ENCODE data around the gene USP24. TPM values are rescaled to one million over a fixed set of nuclear protein-coding genes. Genes with fewer than 3 reads are reported as not detected.

The USP24 gene
- total RNA-seq, 1 donor from 2014 or later = 30.8 TPM

GRCh38 chr1:55065648-55066047 lies 149.5 kb downstream of the USP24 start:
- no peaks in the 10 kb centered on the region for H3K79me2 ChIP-seq (ENCODE audit: insufficient read depth, low read length)
- H3K9ac ChIP-seq (ENCODE audit: low read length) = no peak overlapping the region
- H3K9me3 ChIP-seq (ENCODE audit: insufficient read depth, low read depth, low read length) = no peaks in the 10 kb centered on the region
- Mint-ChIP-seq H3K27me3 (ENCODE audit: low read depth, unreplicated experiment) (peaks cover 6% of the 10 kb centered on the region), H3K27ac (ENCODE audit: unreplicated experiment) (no peak overlapping the region), H3K9me3 (ENCODE audit: unreplicated experiment) (no peaks in the 10 kb centered on the region), H3K4me1 (ENCODE audit: low read depth, unreplicated experiment) (no peaks in the 10 kb centered on the region), H3K4me3 (ENCODE audit: unreplicated experiment) (no peak overlapping the region), H3K36me3 (ENCODE audit: low read depth, unreplicated experiment) (peaks cover 18% of the 10 kb centered on the region)
- FAIRE-seq (no peak), DNase-seq (ENCODE audit: low read depth) (no peak)
- no peaks in the 10 kb centered on the region for H3K4me1 ChIP-seq (ENCODE audit: insufficient read depth, low read length)
- TF ChIP-seq CTCF (IDR thresholded peaks at IDR 0.05; ENCODE audit: insufficient read depth, low read depth, low read length) = no peak
- no peak for TF ChIP-seq EZH2 (IDR thresholded peaks at IDR 0.05; ENCODE audit: insufficient read depth, low read length)
- peaks cover 12% of the 10 kb centered on the region for H4K20me1 ChIP-seq (ENCODE audit: insufficient read depth, low read length)
- no peak overlapping the region for H3K27ac ChIP-seq (ENCODE audit: low read depth, low read length)
- no peak overlapping the region for H3K4me2 ChIP-seq (ENCODE audit: low read length)
- H3K4me3 ChIP-seq (ENCODE audit: insufficient read depth, low read depth, low read length) = no peak overlapping the region
- no peak overlapping the region for H2AFZ ChIP-seq (ENCODE audit: low read depth, low read length)
- peaks cover under 1% of the 10 kb centered on the region for H3K36me3 ChIP-seq (ENCODE audit: insufficient read depth, low read length)
- no peaks in the 10 kb centered on the region for H3K27me3 ChIP-seq (ENCODE audit: insufficient read depth, low read length)

- no peaks in the 10 kb centered on the region for H3K9me3 ChIP-seq (ENCODE audit: insufficient read depth, low read depth, low read length)
- no peaks in the 10 kb centered on the region for H3K27me3 ChIP-seq (ENCODE audit: insufficient read depth, low read length)
- peaks cover 7% of the 10 kb centered on the region for H4K20me1 ChIP-seq (ENCODE audit: insufficient read depth, low read length)
- Mint-ChIP-seq H3K27me3 (ENCODE audit: low read depth, unreplicated experiment) (peaks cover 13% of the 10 kb centered on the region), H3K27ac (ENCODE audit: unreplicated experiment) (no peak overlapping the region), H3K4me3 (ENCODE audit: unreplicated experiment) (no peak overlapping the region), H3K4me1 (ENCODE audit: low read depth, unreplicated experiment) (no peaks in the 10 kb centered on the region), H3K36me3 (ENCODE audit: low read depth, unreplicated experiment) (peaks cover 16% of the 10 kb centered on the region), H3K9me3 (ENCODE audit: unreplicated experiment) (no peaks in the 10 kb centered on the region)
- H3K4me3 ChIP-seq (ENCODE audit: insufficient read depth, low read depth, low read length) = no peak overlapping the region
- H3K79me2 ChIP-seq (ENCODE audit: insufficient read depth, low read length) = no peaks in the 10 kb centered on the region
- H2AFZ ChIP-seq (ENCODE audit: low read depth, low read length) = no peak overlapping the region
- FAIRE-seq (no peak), DNase-seq (ENCODE audit: low read depth) (peak; percentile 53)
- no peaks in the 10 kb centered on the region for H3K4me1 ChIP-seq (ENCODE audit: insufficient read depth, low read length)
- no peak overlapping the region for H3K4me2 ChIP-seq (ENCODE audit: low read length)
- TF ChIP-seq CTCF (IDR thresholded peaks at IDR 0.05; ENCODE audit: insufficient read depth, low read depth, low read length) (no peak), EZH2 (IDR thresholded peaks at IDR 0.05; ENCODE audit: insufficient read depth, low read length) (no peak)
- no peak overlapping the region for H3K9ac ChIP-seq (ENCODE audit: low read length)
- H3K36me3 ChIP-seq (ENCODE audit: insufficient read depth, low read length) = no peaks in the 10 kb centered on the region
- H3K27ac ChIP-seq (ENCODE audit: low read depth, low read length) = no peak overlapping the region
Measured at GRCh38 chr1:55064861-55065263, 150.3 kb downstream of the USP24 start.

- no peaks in the 10 kb centered on the region for H3K36me3 ChIP-seq (ENCODE audit: insufficient read depth, low read length)
- Mint-ChIP-seq H3K4me3 (ENCODE audit: unreplicated experiment) (no peak overlapping the region), H3K9me3 (ENCODE audit: unreplicated experiment) (no peaks in the 10 kb centered on the region), H3K4me1 (ENCODE audit: low read depth, unreplicated experiment) (no peaks in the 10 kb centered on the region), H3K27ac (ENCODE audit: unreplicated experiment) (no peak overlapping the region), H3K27me3 (ENCODE audit: low read depth, unreplicated experiment) (peaks cover 15% of the 10 kb centered on the region), H3K36me3 (ENCODE audit: low read depth, unreplicated experiment) (peaks cover 16% of the 10 kb centered on the region)
- H3K27ac ChIP-seq (ENCODE audit: low read depth, low read length) = no peak overlapping the region
- no peak overlapping the region for H2AFZ ChIP-seq (ENCODE audit: low read depth, low read length)
- H3K9ac ChIP-seq (ENCODE audit: low read length) = no peak overlapping the region
- FAIRE-seq (no peak), DNase-seq (ENCODE audit: low read depth) (peak; percentile 10)
- H3K79me2 ChIP-seq (ENCODE audit: insufficient read depth, low read length) = no peaks in the 10 kb centered on the region
- H3K4me2 ChIP-seq (ENCODE audit: low read length) = no peak overlapping the region
- no peaks in the 10 kb centered on the region for H3K4me1 ChIP-seq (ENCODE audit: insufficient read depth, low read length)
- H4K20me1 ChIP-seq (ENCODE audit: insufficient read depth, low read length) = peaks cover 7% of the 10 kb centered on the region
- peaks cover 2% of the 10 kb centered on the region for H3K27me3 ChIP-seq (ENCODE audit: insufficient read depth, low read length)
- H3K4me3 ChIP-seq (ENCODE audit: insufficient read depth, low read depth, low read length) = no peak overlapping the region
- peak; percentile 27 for TF ChIP-seq CTCF (IDR thresholded peaks at IDR 0.05; ENCODE audit: insufficient read depth, low read depth, low read length)
- no peak for TF ChIP-seq EZH2 (IDR thresholded peaks at IDR 0.05; ENCODE audit: insufficient read depth, low read length)
- H3K9me3 ChIP-seq (ENCODE audit: insufficient read depth, low read depth, low read length) = no peaks in the 10 kb centered on the region
Measured at GRCh38 chr1:55064071-55064581, 151.0 kb downstream of the USP24 start.

All from astrocyte (in vitro differentiated cells and primary cell).